Caco-2 (cell line): Measurements from ENCODE around the gene TBC1D24. TPM values are rescaled to one million over a fixed set of nuclear protein-coding genes. Genes with fewer than 3 reads are reported as not detected.

ENCODE experiments used
- BruUV-seq: library from RNA; stranded (reverse); fragments of 400-500 nt; replicated peaks from 2 replicates; lab custom pipeline; 2021; lab: Mats Ljungman, UMichigan
- CTCF ChIA-PET: fragments of 300-600 bp; sonication (Branson Sonifier 250); formaldehyde crosslinking; loops from one replicate; lab custom pipeline; 2022; ENCODE audit warnings: antibody characterized with exemption; lab: Charles Lee
- POLR2A ChIA-PET: fragments of 300-600 bp; sonication (Branson Sonifier 250); formaldehyde crosslinking; loops from one replicate; lab custom pipeline; 2022; ENCODE audit warnings: antibody characterized with exemption; lab: Charles Lee
- DNase-seq, 2 experiments: peaks; one replicate each; pipeline versions ENCODE4 v3.0.0 to v3.0.0-alpha.2; 2020 to 2022
- H3K27me3 ChIP-seq: replicated peaks from 2 replicates; pipeline ENCODE4 v1.6.0; 2011; ENCODE audit warnings: low read length; ENCODE audit not compliant: control insufficient read depth, insufficient read depth
- H3K36me3 ChIP-seq: 2 replicates; pipeline ENCODE4 v1.5.1; 2011; ENCODE audit warnings: low read length; ENCODE audit not compliant: control insufficient read depth, insufficient read depth
- H3K4me1 ChIP-seq: fragments of 250-450 bp; sonication (Bioruptor Pico); 2 replicates; pipeline ENCODE4 v1.5.1; 2020; ENCODE audit warnings: mild to moderate bottlenecking
- H3K4me3 ChIP-seq: 2 replicates; pipeline ENCODE4 v1.5.1; 2011; ENCODE audit warnings: low read depth, mild to moderate bottlenecking, control low read depth, low read length
- H3K9me3 ChIP-seq: fragments of 250-450 bp; sonication (Bioruptor Pico); 2 replicates; pipeline ENCODE4 v1.5.1; 2020; ENCODE audit warnings: mild to moderate bottlenecking, moderate library complexity
- H3K27ac Mint-ChIP-seq: one replicate; pipeline ENCODE4 v1.8.0; 2022; ENCODE audit warnings: mixed read lengths; ENCODE audit not compliant: unreplicated experiment
- H3K27me3 Mint-ChIP-seq: one replicate; pipeline ENCODE4 v1.8.0; 2022; ENCODE audit warnings: mixed read lengths; ENCODE audit not compliant: insufficient read depth, unreplicated experiment
- H3K36me3 Mint-ChIP-seq: one replicate; pipeline ENCODE4 v1.8.0; 2022; ENCODE audit warnings: mild to moderate bottlenecking, mixed read lengths; ENCODE audit not compliant: insufficient read depth, unreplicated experiment
- H3K4me1 Mint-ChIP-seq: one replicate; pipeline ENCODE4 v1.8.0; 2022; ENCODE audit warnings: low read depth, mixed read lengths; ENCODE audit not compliant: unreplicated experiment
- H3K4me3 Mint-ChIP-seq: one replicate; pipeline ENCODE4 v1.8.0; 2022; ENCODE audit warnings: mild to moderate bottlenecking, moderate library complexity, mixed read lengths; ENCODE audit not compliant: unreplicated experiment
- H3K9me3 Mint-ChIP-seq: one replicate; pipeline ENCODE4 v1.8.0; 2022; ENCODE audit warnings: mixed read lengths; ENCODE audit not compliant: unreplicated experiment
- CTCF ChIP-seq, 2 experiments: fragments of 200-600 bp in 1 of 2; IDR thresholded peaks; 1 replicate in 1 of 2; 2 replicates in 1 of 2; pipeline versions ENCODE4 v1.5.1 to v1.8.0; 2011 to 2022; ENCODE audit warnings: antibody characterized with exemption in 1 of 2, control low read depth in 1 of 2, inconsistent platforms in 1 of 2, low read depth in 1 of 2, low read length in 1 of 2, mild to moderate bottlenecking in 1 of 2, moderate library complexity in 1 of 2; ENCODE audit not compliant: insufficient read depth in 1 of 2, severe bottlenecking in 1 of 2, unreplicated experiment in 1 of 2
- intact Hi-C: fragments of 100-400 bp; cut with micrococcal nuclease; formaldehyde crosslinking; loops from one replicate; pipeline ENCODE4 v1.10.0; 2022; ENCODE audit not compliant: unreplicated experiment
- total RNA-seq: library from RNA; stranded (reverse); gene quantifications from 2 replicates; pipeline ENCODE4 v1.2.3, GENCODE V29; 2022

Gene TBC1D24
- total RNA-seq, 1 experiment from 2014 or later: 20.8 TPM

- no peaks in the 10 kb centered on the region for H3K27me3 Mint-ChIP-seq
- H3K9me3 Mint-ChIP-seq: no peaks in the 10 kb centered on the region
- peaks cover 12% of the 10 kb centered on the region for H3K4me1 ChIP-seq
- no peak overlapping the region for H3K4me3 ChIP-seq
- no peak for DNase-seq
- H3K27ac Mint-ChIP-seq: no peak overlapping the region
- H3K4me3 Mint-ChIP-seq: peak overlapping the region; percentile 95
- BruUV-seq: no TSS peak
- H3K27me3 ChIP-seq: no peaks in the 10 kb centered on the region
- peaks cover 9% of the 10 kb centered on the region for H3K4me1 Mint-ChIP-seq
- H3K36me3 ChIP-seq: no peaks in the 10 kb centered on the region; the same call in 1 of the 2 replicates
- peaks cover 86% of the 10 kb centered on the region for H3K36me3 Mint-ChIP-seq
- no peaks in the 10 kb centered on the region for H3K9me3 ChIP-seq
- intact Hi-C loops: no loop called here
- no peak for TF ChIP-seq CTCF (IDR thresholded peaks at IDR 0.05; ENCODE audit: insufficient read depth in 1 of 2, low read depth in 1 of 2, low read length in 1 of 2, severe bottlenecking in 1 of 2, unreplicated experiment in 1 of 2)
- ChIA-PET POLR2A (no interaction called here), CTCF (no interaction called here)
Measured at GRCh38 chr16:2457946-2458345, 17.0 kb upstream of the TBC1D24 start.

DNA sequence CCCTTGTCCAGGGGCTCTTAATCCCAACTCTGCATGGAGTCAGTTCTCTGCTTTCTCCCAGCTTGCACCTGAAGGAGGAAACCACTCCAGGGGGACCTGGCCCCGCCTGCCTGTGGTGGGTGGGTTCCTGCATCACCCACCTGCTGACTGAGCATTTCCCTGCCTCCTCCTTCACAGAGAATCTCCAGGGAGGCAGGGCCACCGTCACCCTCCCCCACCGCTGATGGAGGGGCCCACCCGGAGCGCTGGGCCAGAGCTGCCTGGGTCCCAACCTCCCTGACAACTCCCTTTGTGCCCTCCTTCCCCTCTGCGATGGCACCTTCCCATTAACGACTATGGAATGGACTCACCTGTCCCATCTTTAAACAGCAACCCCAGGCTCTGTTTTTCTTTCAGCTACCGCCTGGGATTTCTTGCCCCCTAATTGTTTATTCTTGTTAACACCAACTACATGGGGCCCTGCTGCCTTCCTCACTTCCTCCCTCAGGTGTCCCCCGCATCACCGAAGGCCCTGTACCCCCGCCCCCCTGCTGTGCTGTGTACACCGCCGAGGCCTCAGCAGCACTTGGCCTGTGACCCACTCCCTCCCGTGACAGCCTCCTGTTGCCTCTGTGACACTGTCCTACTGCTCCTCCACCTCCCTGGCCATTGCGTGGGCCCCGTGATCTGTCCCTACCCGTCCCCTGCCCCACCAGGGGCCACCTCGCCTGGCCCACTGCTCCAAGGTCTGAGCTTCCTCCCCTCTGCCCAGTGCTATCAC lies 15.9 kb upstream of the TBC1D24 start:
- Mint-ChIP-seq H3K36me3 (peaks cover 83% of the 10 kb centered on the region), H3K4me1 (peaks cover 9% of the 10 kb centered on the region), H3K9me3 (no peaks in the 10 kb centered on the region), H3K27ac (peak overlapping the region; percentile 95), H3K27me3 (no peaks in the 10 kb centered on the region), H3K4me3 (peak overlapping the region; percentile 95)
- H3K4me3 ChIP-seq: peak overlapping the region; percentile 44
- H3K27me3 ChIP-seq: no peaks in the 10 kb centered on the region
- POLR2A ChIA-PET: interaction anchor here (0.6 to 1.4 kb wide), 5 partner anchors 10 to 368 kb away, joined by 3 to 9 read pairs (median 4); partner anchors contain the start of genes NTN3 and TBC1D24
- H3K4me1 ChIP-seq: peaks cover 12% of the 10 kb centered on the region
- CTCF ChIA-PET: interaction anchor here (0.6 to 1.4 kb wide), 5 partner anchors 9 to 207 kb away, joined by 3 to 6 read pairs (median 4); partner anchors contain the start of gene CCNF
- H3K9me3 ChIP-seq: no peaks in the 10 kb centered on the region
- TF ChIP-seq CTCF (IDR thresholded peaks at IDR 0.05; ENCODE audit: insufficient read depth in 1 of 2, low read depth in 1 of 2, low read length in 1 of 2, severe bottlenecking in 1 of 2, unreplicated experiment in 1 of 2): no peak
- no peak for DNase-seq
- intact Hi-C loops: no loop called here
- no peaks in the 10 kb centered on the region; the same call in 1 of the 2 replicates for H3K36me3 ChIP-seq
- no TSS peak for BruUV-seq

DNA sequence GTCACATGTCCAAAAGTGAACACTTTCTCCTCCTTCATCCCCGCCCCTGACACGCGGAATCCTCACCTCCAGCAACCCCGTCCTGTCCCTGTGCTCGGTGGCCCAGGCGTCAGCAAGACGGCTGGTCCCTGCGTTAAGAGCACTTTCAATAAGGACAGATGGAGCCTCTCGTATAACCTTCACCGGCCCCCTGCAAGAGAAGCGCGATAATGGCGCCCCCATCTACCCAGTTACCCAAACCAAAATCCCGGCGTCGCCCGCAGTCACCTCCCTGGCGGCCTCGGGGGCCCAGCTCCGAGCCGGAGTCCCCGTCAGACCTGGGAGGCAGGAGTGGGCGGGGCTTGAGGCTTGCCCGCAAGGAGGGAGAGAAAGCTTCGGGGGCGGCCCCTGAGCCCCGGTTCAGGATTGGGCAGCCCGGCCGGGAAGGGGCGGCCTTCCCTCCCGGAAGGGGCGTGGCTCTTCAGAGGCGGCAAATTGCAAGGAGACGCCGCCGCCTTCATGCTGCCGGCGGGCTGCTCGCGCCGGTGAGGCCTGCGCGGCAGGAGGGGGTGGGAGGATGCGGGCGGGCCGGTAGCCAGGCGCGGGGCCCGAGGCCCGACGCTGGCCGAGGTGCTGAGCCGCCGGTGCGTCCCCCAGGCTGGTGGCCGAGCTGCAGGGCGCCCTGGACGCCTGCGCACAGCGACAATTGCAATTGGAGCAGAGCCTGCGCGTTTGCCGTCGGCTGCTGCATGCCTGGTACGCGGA lies 15.1 kb upstream of the TBC1D24 start, which contains the start of gene TEDC2:
TSS of gene TEDC2 (plus strand) at position 463 of the 744 bp plus-strand sequence. CDS start at position 499, 36 bp downstream.
- intact Hi-C loops: no loop called here
- Mint-ChIP-seq H3K27ac (peak within 1 kb of the TSS; percentile 95), H3K36me3 (peaks cover 75% of the 10 kb centered on the region), H3K4me1 (peaks cover 9% of the 10 kb centered on the region), H3K4me3 (peak within 1 kb of the TSS; percentile 95), H3K9me3 (no peaks in the 10 kb centered on the region), H3K27me3 (no peaks in the 10 kb centered on the region)
- POLR2A ChIA-PET: interaction anchor here (0.6 to 1.4 kb wide), 5 partner anchors 9 to 369 kb away, joined by 3 to 9 read pairs (median 4); partner anchors contain the start of genes NTN3 and TBC1D24
- Histone ChIP-seq H3K4me1 (peaks cover 12% of the 10 kb centered on the region), H3K4me3 (peak within 1 kb of the TSS; percentile 44), H3K9me3 (no peaks in the 10 kb centered on the region), H3K36me3 (no peaks in the 10 kb centered on the region; the same call in 1 of the 2 replicates), H3K27me3 (no peaks in the 10 kb centered on the region)
- BruUV-seq: no TSS peak
- no peak for TF ChIP-seq CTCF (IDR thresholded peaks at IDR 0.05; ENCODE audit: insufficient read depth in 1 of 2, low read depth in 1 of 2, low read length in 1 of 2, severe bottlenecking in 1 of 2, unreplicated experiment in 1 of 2)
- CTCF ChIA-PET: interaction anchor here (0.5 to 1.4 kb wide), 7 partner anchors 8 to 207 kb away, joined by 3 to 6 read pairs (median 4); partner anchors contain the start of genes ABCA3 and CCNF
- peak; percentile 96 to 97 for DNase-seq
